ENCODE data around the gene CCZ1B. TPM values are rescaled to one million over a fixed set of nuclear protein-coding genes. Genes with fewer than 3 reads are reported as not detected.
"Not testable (repeated sequence)": the region's sequence is repeated elsewhere in the genome, so short reads cannot be mapped to it uniquely, and the experiment has no call there.

The CCZ1B gene
- total RNA-seq, 1 experiment from 2014 or later, result 39.9 TPM

GRCh38 chr7:6831018-6831725 is 5.1 kb upstream of the CCZ1B start:
- TF ChIP-seq PRDM15 (CRISPR knock-in tag; IDR thresholded peaks at IDR 0.05) (no peak), E2F1 (CRISPR knock-in tag; IDR thresholded peaks at IDR 0.05) (no peak), HMGXB4 (CRISPR knock-in tag; IDR thresholded peaks at IDR 0.05) (no peak), ZNF671 (CRISPR knock-in tag; IDR thresholded peaks at IDR 0.05) (no peak), ATF1 (CRISPR knock-in tag; IDR thresholded peaks at IDR 0.05) (no peak), ZNF396 (CRISPR knock-in tag; IDR thresholded peaks at IDR 0.05; ENCODE audit: borderline replicate concordance) (no peak)
- CTCF ChIA-PET, result no interaction called here
- H3K4me1 Mint-ChIP-seq, result peaks cover 2% of the 10 kb centered on the region; the same call in 1 of the 2 replicates
- no peak for ATAC-seq
- H3K27me3 Mint-ChIP-seq (ENCODE audit: low read depth), result peaks cover 11% of the 10 kb centered on the region
- H3K9me3 Mint-ChIP-seq, result no peaks in the 10 kb centered on the region
- H3K27ac Mint-ChIP-seq, result no peak overlapping the region
- DNase-seq (ENCODE audit: low spot score), result no peak
- H3K36me3 Mint-ChIP-seq, result no peaks in the 10 kb centered on the region
- POLR2A ChIA-PET, result no interaction called here
- H3K4me3 Mint-ChIP-seq, result no peak overlapping the region

DNA sequence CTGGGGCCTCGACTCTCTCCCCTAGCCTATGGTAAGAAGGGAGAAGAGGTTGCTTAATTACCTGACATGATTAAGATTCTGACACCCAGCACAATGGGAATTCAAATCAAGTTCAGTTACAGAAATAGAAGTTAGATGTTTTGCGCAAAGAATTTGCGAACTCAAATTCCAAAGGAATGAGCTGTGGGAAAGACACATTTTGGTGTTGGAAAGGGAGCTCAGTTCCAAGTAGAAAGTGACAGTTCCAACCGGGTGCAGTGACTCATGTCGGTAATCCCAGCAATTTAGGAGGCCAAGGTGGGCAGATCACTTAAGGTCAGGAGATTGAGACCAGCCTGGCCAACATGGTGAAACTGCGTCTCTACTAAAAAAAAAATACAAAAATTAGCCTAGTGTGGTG is 4.0 kb upstream of the CCZ1B start:
- ATAC-seq; DNase-seq (ENCODE audit: low spot score); H3K4me3 Mint-ChIP-seq; H3K27ac Mint-ChIP-seq; H3K4me1 Mint-ChIP-seq; H3K36me3 Mint-ChIP-seq; POLR2A ChIA-PET; H3K9me3 Mint-ChIP-seq; CTCF ChIA-PET: not testable (repeated sequence)
- H3K27me3 Mint-ChIP-seq (ENCODE audit: low read depth), result peaks cover 11% of the 10 kb centered on the region

DNA sequence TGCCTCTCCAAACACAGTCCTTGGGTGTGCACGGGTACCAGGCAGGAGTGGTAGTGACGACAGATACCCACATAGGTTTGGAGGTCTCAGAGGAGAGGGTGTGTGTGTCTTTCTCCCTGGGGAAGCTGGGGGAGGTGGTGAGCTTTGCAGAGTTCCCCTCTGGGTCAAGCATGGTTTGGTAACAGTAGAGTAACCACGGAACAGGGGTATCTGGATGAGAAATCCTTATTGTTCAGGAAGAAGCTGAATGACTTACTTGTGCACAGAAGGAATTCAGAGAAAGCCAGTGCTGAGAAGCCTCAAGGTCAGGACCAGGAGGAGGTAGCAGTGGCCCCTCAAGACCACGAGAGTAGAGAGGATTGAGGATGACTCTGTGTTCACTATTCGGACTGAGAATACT is 3.5 kb upstream of the CCZ1B start:
- H3K4me1 Mint-ChIP-seq; H3K36me3 Mint-ChIP-seq; POLR2A ChIA-PET; ATAC-seq; H3K9me3 Mint-ChIP-seq; CTCF ChIA-PET; DNase-seq (ENCODE audit: low spot score); H3K4me3 Mint-ChIP-seq; H3K27ac Mint-ChIP-seq: not testable (repeated sequence)
- H3K27me3 Mint-ChIP-seq (ENCODE audit: low read depth), result peaks cover 11% of the 10 kb centered on the region

GRCh38 chr7:6827180-6827579 is 1.1 kb upstream of the CCZ1B start:
- peaks cover 11% of the 10 kb centered on the region for H3K27me3 Mint-ChIP-seq (ENCODE audit: low read depth)
- H3K27ac Mint-ChIP-seq, result peak overlapping the region; percentile 75; the same call in 1 of the 2 replicates
- peak overlapping the region; percentile 55 for H3K4me3 Mint-ChIP-seq

GRCh38 chr7:6825236-6826125 is 594 bp downstream of the CCZ1B start:
- H3K27ac Mint-ChIP-seq, POLR2A ChIA-PET: not testable (repeated sequence)

More at GRCh38 chr7:6827180-6827579, 1.1 kb upstream of the CCZ1B start:
- peak; percentile 64 for TF ChIP-seq USF2 (CRISPR knock-in tag; IDR thresholded peaks at IDR 0.05)
- peak; percentile 41; the same call in 1 of the 2 replicates for TF ChIP-seq NFYB (CRISPR knock-in tag; conservative IDR thresholded peaks at IDR 0.05; ENCODE audit: low read depth)
- H3K9me3 Mint-ChIP-seq, CTCF ChIA-PET, POLR2A ChIA-PET, H3K36me3 Mint-ChIP-seq, H3K4me1 Mint-ChIP-seq: not testable (repeated sequence)
- DNase-seq (ENCODE audit: low spot score) (peak; percentile 69), ATAC-seq (peak; percentile 59)

DNA sequence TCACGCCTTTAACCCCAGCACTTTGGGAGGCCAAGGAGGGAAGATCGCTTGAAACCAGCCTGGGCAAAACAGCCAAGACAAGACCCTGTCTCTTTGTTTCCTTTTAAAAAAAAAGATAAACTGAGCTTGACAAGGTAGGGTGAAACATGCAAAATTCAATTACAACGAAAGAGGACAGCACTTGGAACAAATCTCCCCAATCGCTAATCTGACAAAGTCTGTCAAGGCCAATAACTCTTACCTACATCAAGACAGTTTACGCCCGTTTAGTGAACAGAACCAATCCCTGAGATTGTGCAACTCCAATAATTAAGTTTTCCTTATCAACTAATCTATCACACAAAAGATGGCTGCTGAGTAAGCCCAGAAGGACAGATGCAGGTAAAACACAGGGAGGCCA is 4.5 kb downstream of the CCZ1B start:
- not testable (repeated sequence) for ATAC-seq

More at GRCh38 chr7:6825236-6826125, 594 bp downstream of the CCZ1B start:
- H3K36me3 Mint-ChIP-seq; CTCF ChIA-PET; H3K27me3 Mint-ChIP-seq (ENCODE audit: low read depth); H3K9me3 Mint-ChIP-seq; H3K4me1 Mint-ChIP-seq; DNase-seq (ENCODE audit: low spot score): not testable (repeated sequence)
- peak overlapping the region; percentile 50 for H3K4me3 Mint-ChIP-seq
- ATAC-seq, result peak; percentile 53

DNA sequence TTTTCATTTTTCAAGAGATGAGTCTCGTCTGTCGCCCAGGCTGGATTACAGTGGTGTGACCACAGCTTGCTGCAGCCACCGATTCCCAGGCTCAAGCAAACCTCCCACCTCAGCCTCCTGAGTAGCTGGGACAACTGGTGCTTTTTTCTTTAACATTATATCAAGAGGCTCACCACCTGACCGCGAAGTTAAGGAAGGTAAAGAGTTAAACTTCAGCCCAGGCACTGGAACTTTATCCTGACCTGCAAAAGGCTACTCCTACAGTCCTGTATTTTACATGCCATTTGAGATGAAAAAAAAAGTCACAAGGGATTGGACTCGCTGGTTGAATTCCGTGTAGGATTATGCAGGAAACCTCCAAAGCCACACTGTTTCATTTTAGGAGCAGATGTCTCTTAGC is 10.6 kb downstream of the CCZ1B start:
- POLR2A ChIA-PET; H3K4me1 Mint-ChIP-seq; DNase-seq (ENCODE audit: low spot score); CTCF ChIA-PET; H3K4me3 Mint-ChIP-seq; H3K27me3 Mint-ChIP-seq (ENCODE audit: low read depth); H3K9me3 Mint-ChIP-seq; H3K27ac Mint-ChIP-seq; ATAC-seq: not testable (repeated sequence)
- peaks cover 12% of the 10 kb centered on the region for H3K36me3 Mint-ChIP-seq

More for the DNA sequence above, 4.5 kb downstream of the CCZ1B start:
- CTCF ChIA-PET; H3K9me3 Mint-ChIP-seq; DNase-seq (ENCODE audit: low spot score); POLR2A ChIA-PET; H3K27ac Mint-ChIP-seq; H3K4me3 Mint-ChIP-seq; H3K4me1 Mint-ChIP-seq; H3K27me3 Mint-ChIP-seq (ENCODE audit: low read depth): not testable (repeated sequence)
- H3K36me3 Mint-ChIP-seq, result peaks cover 15% of the 10 kb centered on the region
